IMR-90 (cell line): ENCODE measurements around the gene OR1D5. TPM values are rescaled to one million over a fixed set of nuclear protein-coding genes. Genes with fewer than 3 reads are reported as not detected.

Experiments
- ATAC-seq: fragments of 200-7000 bp; cut with Tn5 transposase; 2 replicates; pipeline ENCODE4 v1.9.1; 2020; ENCODE audit warnings: low read depth, mild to moderate bottlenecking, moderate library complexity
- BruUV-seq: library from RNA; stranded (reverse); fragments of 400-500 nt; replicated peaks from 2 replicates; lab custom pipeline; 2021; lab: Mats Ljungman, UMichigan
- CTCF ChIA-PET: fragments of 300-600 bp; formaldehyde crosslinking; extraction: SDS; loops from one replicate; lab custom pipeline; 2021; ENCODE audit warnings: antibody characterized with exemption; lab: Yijun Ruan, JAX
- POLR2A ChIA-PET: fragments of 300-600 bp; sonication (Branson Sonifier 250); formaldehyde crosslinking; loops from one replicate; lab custom pipeline; 2022; ENCODE audit warnings: antibody characterized with exemption; ENCODE audit not compliant: unreplicated experiment; lab: Charles Lee
- DNase-seq: peaks from one replicate; pipeline ENCODE4 v3.0.0; 2013
- H2AFZ ChIP-seq: replicated peaks from 2 replicates; pipeline ENCODE3; 2013; ENCODE audit warnings: low read length, mild to moderate bottlenecking; ENCODE audit not compliant: poor library complexity
- H2AK5ac ChIP-seq: 2 replicates; pipeline ENCODE4 v1.6.1; 2013; ENCODE audit warnings: low read depth, low read length, inconsistent platforms
- H2AK9ac ChIP-seq: replicated peaks from 2 replicates; pipeline ENCODE3; 2013; ENCODE audit warnings: mild to moderate bottlenecking, low read depth, low read length, moderate library complexity; ENCODE audit not compliant: poor library complexity
- H2BK120ac ChIP-seq: 2 replicates; pipeline ENCODE4 v1.6.1; 2013; ENCODE audit warnings: low read depth, low read length, inconsistent platforms
- H2BK15ac ChIP-seq: 3 replicates; pipeline ENCODE4 v1.6.1; 2013; ENCODE audit warnings: low read depth, low read length, inconsistent platforms
- H2BK20ac ChIP-seq: 2 replicates; pipeline ENCODE4 v1.6.1; 2013; ENCODE audit warnings: low read depth, mild to moderate bottlenecking, inconsistent platforms, low read length, moderate library complexity
- H2BK5ac ChIP-seq: 2 replicates; pipeline ENCODE4 v1.6.1; 2013; ENCODE audit warnings: mild to moderate bottlenecking, low read depth, low read length, inconsistent platforms; ENCODE audit not compliant: poor library complexity, severe bottlenecking
- H3K14ac ChIP-seq: replicated peaks from 2 replicates; pipeline ENCODE4 v1.6.1; 2013; ENCODE audit warnings: low read depth, low read length, inconsistent platforms
- H3K18ac ChIP-seq: 2 replicates; pipeline ENCODE4 v1.6.1; 2013; ENCODE audit warnings: low read depth, low read length, control low read depth
- H3K23ac ChIP-seq: 2 replicates; pipeline ENCODE4 v1.6.1; 2013; ENCODE audit warnings: low read depth, low read length, inconsistent platforms
- H3K27ac ChIP-seq: 2 replicates; pipeline ENCODE4 v1.5.1; 2013; ENCODE audit warnings: mild to moderate bottlenecking, control low read depth, low read length; ENCODE audit not compliant: insufficient read depth
- H3K27me3 ChIP-seq: 2 replicates; pipeline ENCODE4 v1.6.1; 2013; ENCODE audit warnings: low read length; ENCODE audit not compliant: control insufficient read depth, insufficient read depth
- H3K36me3 ChIP-seq: 2 replicates; pipeline ENCODE4 v1.6.1; 2013; ENCODE audit warnings: low read length, mixed read lengths; ENCODE audit not compliant: control insufficient read depth, insufficient read depth
- H3K4ac ChIP-seq: 2 replicates; pipeline ENCODE4 v1.6.1; 2013; ENCODE audit warnings: low read depth, low read length, inconsistent platforms
- H3K4me1 ChIP-seq: 2 replicates; pipeline ENCODE4 v1.6.1; 2013; ENCODE audit warnings: low read length, mixed read lengths; ENCODE audit not compliant: control insufficient read depth, insufficient read depth
- H3K4me2 ChIP-seq: 2 replicates; pipeline ENCODE4 v1.6.1; 2013; ENCODE audit warnings: low read depth, mild to moderate bottlenecking, control low read depth, low read length, moderate library complexity
- H3K4me3 ChIP-seq: 2 replicates; pipeline ENCODE4 v1.5.1; 2013; ENCODE audit warnings: low read depth, mild to moderate bottlenecking, control low read depth, low read length, moderate library complexity; ENCODE audit not compliant: insufficient read depth
- H3K56ac ChIP-seq: 2 replicates; pipeline ENCODE4 v1.6.1; 2013; ENCODE audit warnings: low read length, inconsistent platforms; ENCODE audit not compliant: insufficient read depth; ENCODE audit errors: extremely low read depth
- H3K79me1 ChIP-seq, 2 experiments: 2 replicates each; pipeline ENCODE4 v1.6.1; 2013; ENCODE audit warnings: low read length in 2 of 2, inconsistent platforms in 1 of 2, low read depth in 1 of 2
- H3K9ac ChIP-seq: 2 replicates; pipeline ENCODE4 v1.6.1; 2013; ENCODE audit warnings: low read depth, low read length, control low read depth
- H3K9me1 ChIP-seq: 2 replicates; pipeline ENCODE4 v1.6.1; 2013; ENCODE audit warnings: low read length, inconsistent platforms; ENCODE audit not compliant: insufficient read depth
- H3K9me3 ChIP-seq: 2 replicates; pipeline ENCODE4 v1.6.1; 2013; ENCODE audit warnings: low read length; ENCODE audit not compliant: control insufficient read depth, insufficient read depth
- H4K20me1 ChIP-seq: 2 replicates; pipeline ENCODE4 v1.6.1; 2013; ENCODE audit warnings: low read length, inconsistent platforms; ENCODE audit not compliant: insufficient read depth
- H4K5ac ChIP-seq: 2 replicates; pipeline ENCODE4 v1.6.1; 2013; ENCODE audit warnings: mild to moderate bottlenecking, low read depth, low read length, control low read depth
- H4K8ac ChIP-seq, 2 experiments: 2 replicates each; pipeline ENCODE4 v1.6.1; 2013; ENCODE audit warnings: low read depth in 2 of 2, low read length in 2 of 2, control low read depth in 1 of 2, inconsistent platforms in 1 of 2
- H4K91ac ChIP-seq: 2 replicates; pipeline ENCODE4 v1.6.1; 2013; ENCODE audit warnings: low read depth, low read length, inconsistent platforms; ENCODE audit not compliant: insufficient read depth
- MAFK ChIP-seq: IDR thresholded peaks from 2 replicates; pipeline ENCODE4 v1.6.1; 2012; ENCODE audit warnings: low read depth, low read length, improper control_type of control experiment
- MXI1 ChIP-seq: IDR thresholded peaks from 2 replicates; pipeline ENCODE4 v1.6.1; 2012; ENCODE audit warnings: low read depth, mild to moderate bottlenecking, low read length, moderate library complexity, borderline replicate concordance
- WGBS, 2 experiments: methylation state at CpG; one replicate each; pipeline versions ENCODE4 v1.1.5 to v1.1.7; 2013; ENCODE audit warnings: missing lambda C conversion rate in 2 of 2; ENCODE audit not compliant: insufficient read length in 1 of 2; ENCODE audit errors: extremely low coverage in 2 of 2; 5-methylcytosine and 5-hydroxymethylcytosine counted together
- dilution Hi-C: fragments of 300-500 bp; cut with HindIII; formaldehyde crosslinking; loops from one replicate; pipeline ENCODE4 v1.14.3; 2018; ENCODE audit warnings: low sequenced_read_pairs; ENCODE audit not compliant: unreplicated experiment
- in situ Hi-C: fragments of 300-500 bp; cut with MboI; formaldehyde crosslinking; loops from 3 replicates; pipeline ENCODE4 v1.14.3; 2019; ENCODE audit warnings: low sequenced_read_pairs, inconsistent platforms, mixed read lengths
- intact Hi-C: fragments of 100-400 bp; cut with micrococcal nuclease; formaldehyde crosslinking; loops from 2 replicates; pipeline ENCODE4 v1.10.0; 2022
- polyA plus RNA-seq, 3 experiments: library from polyadenylated mRNA; depleted of rRNA; stranded (reverse); fragments of >200 nt; gene quantifications; 2 replicates each; pipeline ENCODE4 v1.2.3, GENCODE V29; 2012; ENCODE audit warnings: low replicate concordance in 1 of 3
- total RNA-seq: library from RNA; depleted of rRNA; stranded (reverse); fragments of >200 nt; gene quantifications from 2 replicates; pipeline ENCODE4 v1.2.3, GENCODE V29; 2012

Gene OR1D5
- total and polyA plus RNA-seq, 2 of the 4 experiments (the other 2 are of a cell fraction), result not detected

DNA sequence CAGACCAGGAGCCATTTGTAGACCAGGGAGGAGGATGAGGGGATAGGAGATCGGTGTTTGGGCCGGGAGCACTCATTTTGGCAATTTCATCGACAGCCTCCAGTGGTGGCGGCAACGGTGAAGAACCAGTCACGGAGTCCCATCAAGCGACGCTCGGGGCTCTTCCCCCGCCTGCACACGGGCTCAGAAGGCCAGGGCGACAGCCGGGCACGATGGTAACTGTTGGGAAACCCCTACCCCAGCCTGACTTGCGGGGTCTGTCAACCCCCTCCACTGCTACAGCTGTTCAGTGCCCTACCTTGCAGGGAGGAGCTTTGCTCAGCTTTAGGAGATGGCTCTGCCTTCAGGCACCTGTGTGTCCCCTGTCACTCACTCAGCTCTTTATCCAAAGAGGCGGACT is 43.0 kb downstream of the OR1D5 start:
- in situ Hi-C loops, result no loop called here
- no peak overlapping the region for H2AFZ ChIP-seq
- POLR2A ChIA-PET, result no interaction called here

More for the DNA sequence above, 43.0 kb downstream of the OR1D5 start:
- CTCF ChIA-PET, result no interaction called here
- no peaks in the 10 kb centered on the region for H3K27me3 ChIP-seq
- no peak overlapping the region for H3K14ac ChIP-seq
- intact Hi-C loops (no loop called here), dilution Hi-C loops (no loop called here)
- no peak overlapping the region for H4K5ac ChIP-seq
- no peaks in the 10 kb centered on the region for H4K20me1 ChIP-seq
- H3K23ac ChIP-seq, result no peak overlapping the region
- no peaks in the 10 kb centered on the region for H3K9me1 ChIP-seq
- DNase-seq (no peak), ATAC-seq (no peak)
- H2BK15ac ChIP-seq, result no peak overlapping the region
- H3K79me1 ChIP-seq, result no peaks in the 10 kb centered on the region
- no peak overlapping the region for H3K9ac ChIP-seq
- no peak overlapping the region for H2BK120ac ChIP-seq
- H4K8ac ChIP-seq, result no peak overlapping the region
- no peak overlapping the region for H2AK5ac ChIP-seq
- H3K4me1 ChIP-seq, result 0 out of 2 replicates have a peak, but pooled peaks cover 2% of the 10 kb centered on the region
- 60% methylated on average over 1 of the region's 16 CpGs; no CpG with 5 or more reads in 1 of the 2 experiments for whole genome bisulfite sequencing, 2 experiments
- peaks cover 4% of the 10 kb centered on the region for H3K9me3 ChIP-seq
- H2BK5ac ChIP-seq, result no peak overlapping the region
- H4K91ac ChIP-seq, result no peak overlapping the region
- H3K4me3 ChIP-seq, result no peak overlapping the region
- no peak overlapping the region for H3K4me2 ChIP-seq
- peaks cover 4% of the 10 kb centered on the region for H3K36me3 ChIP-seq
- H3K18ac ChIP-seq, result no peak overlapping the region
- no TSS peak for BruUV-seq
- no peak overlapping the region for H2AK9ac ChIP-seq
- no peak overlapping the region for H3K4ac ChIP-seq
- TF ChIP-seq MAFK (no peak), MXI1 (no peak)
- H3K56ac ChIP-seq, result no peak overlapping the region
- H3K27ac ChIP-seq, result no peak overlapping the region
- H2BK20ac ChIP-seq, result no peak overlapping the region
